ENCODE data around the gene DNAJA3.

The DNAJA3 gene

GRCh38 chr16:4437366-4437765 lies 11.7 kb downstream of the DNAJA3 start:
- POLR2A ChIA-PET: no interaction called here
- DNase-seq (ENCODE audit: extremely low spot score): no peak
- TF ChIP-seq HDGF (IDR thresholded peaks at IDR 0.05; ENCODE audit: borderline replicate concordance): no peak
- no peak for TF ChIP-seq ELF4 (IDR thresholded peaks at IDR 0.05)
- TF ChIP-seq ARNT (IDR thresholded peaks at IDR 0.05): no peak
- TF ChIP-seq FOXM1 (IDR thresholded peaks at IDR 0.05; ENCODE audit: borderline replicate concordance): no peak
- TF ChIP-seq ZNF384 (IDR thresholded peaks at IDR 0.05): no peak
- no peak for TF ChIP-seq CTBP1 (IDR thresholded peaks at IDR 0.05; ENCODE audit: borderline replicate concordance)
- TF ChIP-seq SP1 (IDR thresholded peaks at IDR 0.05): no peak
- TF ChIP-seq NFRKB (IDR thresholded peaks at IDR 0.05): no peak
- CTCF ChIA-PET: no interaction called here

GRCh38 chr16:4442371-4442770 lies 16.7 kb downstream of the DNAJA3 start:
- TF ChIP-seq ARNT (IDR thresholded peaks at IDR 0.05) (no peak), L3MBTL2 (conservative IDR thresholded peaks at IDR 0.05) (no peak), NFRKB (IDR thresholded peaks at IDR 0.05) (no peak), TARDBP (IDR thresholded peaks at IDR 0.05) (no peak), SP1 (IDR thresholded peaks at IDR 0.05) (no peak), SUZ12 (IDR thresholded peaks at IDR 0.05) (no peak), FOXM1 (IDR thresholded peaks at IDR 0.05; ENCODE audit: borderline replicate concordance) (no peak), HDGF (IDR thresholded peaks at IDR 0.05; ENCODE audit: borderline replicate concordance) (no peak), FOXA1 (IDR thresholded peaks at IDR 0.05) (no peak), CTBP1 (IDR thresholded peaks at IDR 0.05; ENCODE audit: borderline replicate concordance) (no peak)
- TF ChIP-seq, protein P1, sequence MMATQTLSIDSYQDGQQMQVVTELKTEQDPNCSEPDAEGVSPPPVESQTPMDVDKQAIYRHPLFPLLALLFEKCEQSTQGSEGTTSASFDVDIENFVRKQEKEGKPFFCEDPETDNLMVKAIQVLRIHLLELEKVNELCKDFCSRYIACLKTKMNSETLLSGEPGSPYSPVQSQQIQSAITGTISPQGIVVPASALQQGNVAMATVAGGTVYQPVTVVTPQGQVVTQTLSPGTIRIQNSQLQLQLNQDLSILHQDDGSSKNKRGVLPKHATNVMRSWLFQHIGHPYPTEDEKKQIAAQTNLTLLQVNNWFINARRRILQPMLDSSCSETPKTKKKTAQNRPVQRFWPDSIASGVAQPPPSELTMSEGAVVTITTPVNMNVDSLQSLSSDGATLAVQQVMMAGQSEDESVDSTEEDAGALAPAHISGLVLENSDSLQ (IDR thresholded peaks at IDR 0.05): no peak
- POLR2A ChIA-PET: no interaction called here
- DNase-seq (ENCODE audit: extremely low spot score): no peak

DNA sequence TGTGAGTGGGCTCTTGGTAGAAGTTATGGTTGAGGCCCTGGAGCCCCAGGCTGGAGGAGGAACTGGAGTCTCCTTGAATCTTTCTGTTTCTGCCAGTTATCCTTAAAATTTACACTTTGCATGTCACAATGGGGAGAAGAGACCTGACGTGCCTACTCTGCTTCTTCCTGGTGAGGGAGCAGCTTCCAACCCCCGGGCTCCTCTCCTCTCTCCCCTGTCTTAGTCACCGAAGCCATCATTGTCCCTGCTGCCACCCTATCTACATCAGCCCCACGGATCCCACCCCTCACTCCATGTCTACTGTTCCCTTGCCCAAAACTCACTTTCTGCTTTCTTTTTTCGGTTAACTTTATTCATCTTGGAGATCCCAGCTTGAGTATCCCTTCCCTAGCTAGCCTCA lies 17.6 kb downstream of the DNAJA3 start:
- TF ChIP-seq SP1 (IDR thresholded peaks at IDR 0.05) (no peak), ELF4 (IDR thresholded peaks at IDR 0.05) (no peak), HDGF (IDR thresholded peaks at IDR 0.05; ENCODE audit: borderline replicate concordance) (no peak), ZNF384 (IDR thresholded peaks at IDR 0.05) (no peak), L3MBTL2 (conservative IDR thresholded peaks at IDR 0.05) (no peak), SUZ12 (IDR thresholded peaks at IDR 0.05) (no peak), TARDBP (IDR thresholded peaks at IDR 0.05) (no peak), CTBP1 (IDR thresholded peaks at IDR 0.05; ENCODE audit: borderline replicate concordance) (no peak), LEF1 (IDR thresholded peaks at IDR 0.05; ENCODE audit: borderline replicate concordance) (no peak), BHLHE40 (IDR thresholded peaks at IDR 0.05; ENCODE audit: borderline replicate concordance) (no peak)
- ChIA-PET POLR2A (no interaction called here), CTCF (interaction anchor here (0.6 kb wide), 2 partner anchors 21 to 562 kb away, joined by 3 read pairs; no protein-coding TSS in a partner anchor)
- no peak for DNase-seq (ENCODE audit: extremely low spot score)

More at GRCh38 chr16:4442371-4442770, 16.7 kb downstream of the DNAJA3 start:
- CTCF ChIA-PET: no interaction called here

GRCh38 chr16:4443986-4444385 lies 18.3 kb downstream of the DNAJA3 start:
- ChIA-PET POLR2A (no interaction called here), CTCF (no interaction called here)
- DNase-seq (ENCODE audit: extremely low spot score): no peak
- TF ChIP-seq SP1 (IDR thresholded peaks at IDR 0.05): no peak
- no peak for TF ChIP-seq ELF4 (IDR thresholded peaks at IDR 0.05)
- TF ChIP-seq BHLHE40 (IDR thresholded peaks at IDR 0.05; ENCODE audit: borderline replicate concordance): no peak
- no peak for TF ChIP-seq FOXM1 (IDR thresholded peaks at IDR 0.05; ENCODE audit: borderline replicate concordance)
- TF ChIP-seq L3MBTL2 (conservative IDR thresholded peaks at IDR 0.05): no peak
- TF ChIP-seq, protein P1 (IDR thresholded peaks at IDR 0.05): no peak
- no peak for TF ChIP-seq LEF1 (IDR thresholded peaks at IDR 0.05; ENCODE audit: borderline replicate concordance)
- no peak for TF ChIP-seq FOXK2 (IDR thresholded peaks at IDR 0.05)
- TF ChIP-seq NFRKB (IDR thresholded peaks at IDR 0.05): no peak
- TF ChIP-seq ZNF384 (IDR thresholded peaks at IDR 0.05): no peak
- TF ChIP-seq ARNT (IDR thresholded peaks at IDR 0.05): no peak
- no peak for TF ChIP-seq TARDBP (IDR thresholded peaks at IDR 0.05)
- no peak for TF ChIP-seq FOXA1 (IDR thresholded peaks at IDR 0.05)

- CTCF ChIA-PET: no interaction called here
- DNase-seq (ENCODE audit: extremely low spot score): no peak
- no peak for TF ChIP-seq ZNF384 (IDR thresholded peaks at IDR 0.05)
- TF ChIP-seq ELF4 (IDR thresholded peaks at IDR 0.05): no peak
- TF ChIP-seq, protein P1 (IDR thresholded peaks at IDR 0.05): no peak
- no peak for TF ChIP-seq NFRKB (IDR thresholded peaks at IDR 0.05)
- TF ChIP-seq FOXK2 (IDR thresholded peaks at IDR 0.05): no peak
- no peak for TF ChIP-seq FOXM1 (IDR thresholded peaks at IDR 0.05; ENCODE audit: borderline replicate concordance)
- TF ChIP-seq ARNT (IDR thresholded peaks at IDR 0.05): no peak
- TF ChIP-seq BHLHE40 (IDR thresholded peaks at IDR 0.05; ENCODE audit: borderline replicate concordance): no peak
- no peak for TF ChIP-seq HDGF (IDR thresholded peaks at IDR 0.05; ENCODE audit: borderline replicate concordance)
- TF ChIP-seq FOXA1 (IDR thresholded peaks at IDR 0.05): no peak
- no peak for TF ChIP-seq L3MBTL2 (conservative IDR thresholded peaks at IDR 0.05)
- no peak for TF ChIP-seq CTBP1 (IDR thresholded peaks at IDR 0.05; ENCODE audit: borderline replicate concordance)
- TF ChIP-seq SUZ12 (IDR thresholded peaks at IDR 0.05): no peak
- TF ChIP-seq TARDBP (IDR thresholded peaks at IDR 0.05): no peak
- no peak for TF ChIP-seq LEF1 (IDR thresholded peaks at IDR 0.05; ENCODE audit: borderline replicate concordance)
- TF ChIP-seq SP1 (IDR thresholded peaks at IDR 0.05): no peak
- POLR2A ChIA-PET: no interaction called here
These were observed 24.8 kb downstream of the DNAJA3 start for GRCh38 chr16:4450430-4450829.

DNA sequence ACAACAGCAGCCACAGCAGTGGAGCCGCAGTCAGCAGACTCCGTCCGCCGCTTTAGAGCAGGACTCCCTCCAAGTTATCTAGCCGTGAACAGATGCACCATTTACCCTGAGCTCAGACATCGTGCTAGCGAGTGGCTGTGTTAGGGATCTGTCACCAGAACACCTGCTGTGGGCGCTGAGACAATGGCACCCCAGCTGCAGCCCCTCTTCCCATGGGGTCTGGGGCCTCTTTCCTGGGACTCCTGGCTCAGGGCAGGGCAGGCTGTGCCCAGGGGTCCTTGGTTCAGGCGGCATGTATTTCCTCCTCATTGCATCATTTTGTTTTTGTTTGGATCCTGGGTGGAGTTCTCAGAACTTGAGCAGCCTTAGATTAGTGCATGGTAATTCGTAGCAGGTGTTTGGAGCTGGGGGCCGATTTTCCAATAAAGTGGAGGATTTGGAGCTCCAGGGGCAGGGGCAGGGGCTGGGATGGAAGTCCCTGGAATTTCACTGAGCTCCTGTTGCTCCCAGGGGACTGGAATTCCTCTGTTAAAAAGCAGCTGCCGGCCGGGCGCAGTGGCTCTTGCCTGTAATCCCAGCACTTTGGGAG lies 25.4 kb downstream of the DNAJA3 start:
- ChIA-PET POLR2A (no interaction called here), CTCF (no interaction called here)
- TF ChIP-seq ARNT (IDR thresholded peaks at IDR 0.05): no peak
- no peak for TF ChIP-seq ZNF384 (IDR thresholded peaks at IDR 0.05)
- no peak for TF ChIP-seq SP1 (IDR thresholded peaks at IDR 0.05)
- no peak for TF ChIP-seq HDGF (IDR thresholded peaks at IDR 0.05; ENCODE audit: borderline replicate concordance)
- TF ChIP-seq L3MBTL2 (conservative IDR thresholded peaks at IDR 0.05): no peak
- DNase-seq (ENCODE audit: extremely low spot score): no peak
